Motor neuron (in vitro differentiated cells): ENCODE measurements around the gene GPR15LG. TPM values are rescaled to one million over a fixed set of nuclear protein-coding genes. Genes with fewer than 3 reads are reported as not detected.
A peak's percentile ranks its signal among the peaks of the same experiment; 100 is the strongest.

ENCODE experiments used
- ATAC-seq, 8 experiments: fragments of 200-7000 bp; cut with Tn5 transposase; replicated peaks in 6 of 8; 2 replicates each; pipeline ENCODE4 v1.8.0; 2021; ENCODE audit warnings: mild to moderate bottlenecking in 8 of 8, moderate library complexity in 8 of 8
- H3K27ac ChIP-seq, 2 donors: fragments of 250-450 bp; sonication (Bioruptor Pico); 2 replicates each; pipeline ENCODE4 v1.9.0; 2021; ENCODE audit warnings: antibody characterized with exemption in 2 of 2, mild to moderate bottlenecking in 2 of 2, moderate library complexity in 1 of 2
- H3K4me1 ChIP-seq, 2 donors: fragments of 250-450 bp; sonication (Bioruptor Pico); replicated peaks in 1 of 2; 2 replicates each; pipeline ENCODE4 v1.6.1; 2021; ENCODE audit warnings: antibody characterized with exemption in 2 of 2, mild to moderate bottlenecking in 2 of 2, moderate library complexity in 1 of 2
- H3K4me3 ChIP-seq, 5 donors: fragments of 250-450 bp; sonication (Bioruptor Pico); 2 replicates each; pipeline ENCODE4 v1.9.0; 2021; ENCODE audit warnings: antibody characterized with exemption in 5 of 5, mild to moderate bottlenecking in 5 of 5, moderate library complexity in 4 of 5
- WGBS, 10 experiments: fragments of 450-650 bp; shearing (Covaris generic); methylation state at CpG; one replicate each; pipeline ENCODE4 v1.0.0; 2022; 5-methylcytosine and 5-hydroxymethylcytosine counted together
- in situ Hi-C, 9 experiments: fragments of 400-800 bp; cut with MboI; loops; one replicate each; pipeline ENCODE4 v1.15.0; 2021; ENCODE audit warnings: low sequenced_read_pairs in 9 of 9, low pct_unique_long_range_greater_than_20kb in 2 of 9; ENCODE audit not compliant: unreplicated experiment in 9 of 9
- total RNA-seq, 8 experiments: library from RNA; unstranded; fragments of 300-600 nt; gene quantifications; 2 replicates each; pipeline versions ENCODE4 v1.2.3 to v1.2.4, GENCODE V29; 2022

The GPR15LG gene
- total RNA-seq, 8 experiments from 2014 or later, result 2.1 TPM; not detected in 7

DNA sequence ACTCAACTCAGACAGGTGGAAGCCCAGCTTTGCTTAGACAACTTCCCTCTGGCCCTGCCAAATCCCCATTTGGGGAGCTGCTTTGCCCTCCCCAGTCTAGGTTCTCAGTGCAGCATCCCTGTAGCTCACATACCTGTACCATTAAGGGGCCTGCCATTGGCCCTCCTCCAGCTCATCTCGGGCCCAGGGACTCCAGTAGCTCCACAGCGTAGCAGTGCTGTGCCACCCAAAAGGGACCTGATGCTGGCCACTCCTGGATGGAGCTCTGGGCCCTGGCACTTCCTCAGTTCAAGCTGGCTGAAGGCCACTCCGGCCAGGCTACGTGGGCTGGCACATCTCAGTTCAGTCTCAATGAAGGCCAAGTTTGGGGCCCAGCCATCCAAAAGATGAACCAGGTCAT is 60.3 kb downstream of the GPR15LG start:
- in situ Hi-C loops, result no loop called here
- 80% methylated on average over 1 of the region's 4 CpGs; no CpG with 5 or more reads in 9 of the 10 experiments for WGBS, 10 experiments
- peak overlapping the region in 1 of 2 donors; percentile 41 for H3K27ac ChIP-seq
- H3K4me3 ChIP-seq, result no peak overlapping the region
- peaks cover 0 to 13% of the 10 kb centered on the region in 2 donors for H3K4me1 ChIP-seq
- ATAC-seq, result no peak

- in situ Hi-C loops, result no loop called here
- peak overlapping the region in 1 of 2 donors; percentile 41 for H3K27ac ChIP-seq
- H3K4me3 ChIP-seq, result no peak overlapping the region
- H3K4me1 ChIP-seq, result peaks cover 0 to 13% of the 10 kb centered on the region in 2 donors
- peak in 5 of 8 experiments; percentile 23 to 89 (median 65) for ATAC-seq
- WGBS, 10 experiments, result 37 to 87% (median 73%) methylated on average over 1 to 4 of the region's 4 CpGs; no CpG with 5 or more reads in 2 of the 10 experiments
Measured at GRCh38 chr10:84234479-84234878, 60.9 kb downstream of the GPR15LG start.

Other genes starting within 250 kb of the GPR15LG start
- 100 to 1,000 TPM; 132 to 306 (median 173) TPM for gene GHITM, start 34.3 kb upstream of the GPR15LG start, total RNA-seq
- 1 to 10 TPM; 1.7 to 4.6 (median 3.0) TPM for gene CDHR1, start 20.7 kb downstream of the GPR15LG start, total RNA-seq
- under 1 TPM in 6 of 8 experiments, not detected in 2; 0.08 to 0.28 (median 0.17) TPM for gene LRIT2, start 51.7 kb downstream of the GPR15LG start, total RNA-seq
- gene LRIT1, start 67.7 kb downstream of the GPR15LG start, total RNA-seq, result under 1 TPM in 2 of 8 experiments, not detected in 6; 0.09 to 0.18 TPM
- gene RGR, start 71.3 kb downstream of the GPR15LG start, total RNA-seq, result 1 to 10 TPM in 5 of 8 experiments, under 1 TPM in 2, not detected in 1; 0.36 to 5.2 (median 1.1) TPM
- gene CCSER2, start 154.8 kb downstream of the GPR15LG start, total RNA-seq, result 10 to 100 TPM; 11.2 to 49.0 (median 35.0) TPM